Body of pancreas (tissue), 4 donors: Measurements from ENCODE around the gene TIMP2. TPM values are rescaled to one million over a fixed set of nuclear protein-coding genes. Genes with fewer than 3 reads are reported as not detected.
"Not testable (repeated sequence)": the region's sequence is repeated elsewhere in the genome, so short reads cannot be mapped to it uniquely, and the experiment has no call there.

ENCODE experiments used
- ATAC-seq: fragments of 150-250 bp; one replicate; pipeline ENCODE4 v1.9.1; 2016
- DNase-seq, 4 donors: peaks; one replicate each; pipeline ENCODE4 v3.0.0-alpha.2; 2019
- H3K27ac ChIP-seq, 4 donors: fragments of 200-600 bp; sonication (generic); 1 replicate in 3 of 4; 2 replicates in 1 of 4; pipeline versions ENCODE4 v1.5.1 to v1.6.1; 2016 to 2019; ENCODE audit warnings: mild to moderate bottlenecking in 1 of 4, mixed read lengths in 1 of 4, moderate library complexity in 1 of 4
- H3K27me3 ChIP-seq, 2 donors: fragments of 200-600 bp; sonication (generic); one replicate each; pipeline ENCODE4 v1.6.0; 2016; ENCODE audit warnings: mild to moderate bottlenecking in 1 of 2
- H3K36me3 ChIP-seq, 2 donors: fragments of 200-600 bp; sonication (generic); replicated peaks in 1 of 2; 2 replicates each; pipeline ENCODE4 v1.5.1; 2016; ENCODE audit warnings: low read depth in 2 of 2; ENCODE audit not compliant: insufficient read depth in 1 of 2
- H3K4me1 ChIP-seq: fragments of 200-600 bp; sonication (generic); one replicate; pipeline ENCODE4 v1.6.0; 2016
- H3K4me3 ChIP-seq, 2 donors: fragments of 200-600 bp; sonication (generic); 1 replicate in 1 of 2; 2 replicates in 1 of 2; pipeline ENCODE4 v1.5.1; 2016 to 2019
- H3K9me3 ChIP-seq, 3 donors: fragments of 200-600 bp; sonication (generic); 1 replicate in 2 of 3; 2 replicates in 1 of 3; pipeline ENCODE4 v1.5.1; 2016
- POLR2A ChIP-seq, 3 donors: fragments of 450-650 bp; IDR thresholded peaks; one replicate each; pipeline ENCODE4 v1.6.1; 2016; ENCODE audit warnings: antibody characterized with exemption in 3 of 3, mild to moderate bottlenecking in 2 of 3
- WGBS, 2 donors: methylation state at CpG; one replicate each; pipeline ENCODE4 v1.1.5; 2017; 5-methylcytosine and 5-hydroxymethylcytosine counted together
- intact Hi-C: fragments of 100-400 bp; cut with DNase I; formaldehyde crosslinking; loops from one replicate; pipeline ENCODE4 v1.15.1; 2023
- total RNA-seq, 2 donors: library from RNA; depleted of rRNA; stranded (reverse); fragments of >200 nt; gene quantifications; one replicate each; pipeline ENCODE4 v1.1.0, GENCODE V29; 2016
- TF ChIP-seq, protein P1 (sequence below), 7 experiments: fragments of 450-650 bp in 4 of 7; fragments of 200-600 bp in 3 of 7; sonication (generic) in 3 of 7; IDR thresholded peaks; one replicate each; pipeline ENCODE4 v1.5.1; 2016 to 2019; ENCODE audit warnings: antibody characterized with exemption in 7 of 7

TIMP2 gene
- total RNA-seq, 2 donors from 2014 or later = 50.1 to 53.7 TPM

DNA sequence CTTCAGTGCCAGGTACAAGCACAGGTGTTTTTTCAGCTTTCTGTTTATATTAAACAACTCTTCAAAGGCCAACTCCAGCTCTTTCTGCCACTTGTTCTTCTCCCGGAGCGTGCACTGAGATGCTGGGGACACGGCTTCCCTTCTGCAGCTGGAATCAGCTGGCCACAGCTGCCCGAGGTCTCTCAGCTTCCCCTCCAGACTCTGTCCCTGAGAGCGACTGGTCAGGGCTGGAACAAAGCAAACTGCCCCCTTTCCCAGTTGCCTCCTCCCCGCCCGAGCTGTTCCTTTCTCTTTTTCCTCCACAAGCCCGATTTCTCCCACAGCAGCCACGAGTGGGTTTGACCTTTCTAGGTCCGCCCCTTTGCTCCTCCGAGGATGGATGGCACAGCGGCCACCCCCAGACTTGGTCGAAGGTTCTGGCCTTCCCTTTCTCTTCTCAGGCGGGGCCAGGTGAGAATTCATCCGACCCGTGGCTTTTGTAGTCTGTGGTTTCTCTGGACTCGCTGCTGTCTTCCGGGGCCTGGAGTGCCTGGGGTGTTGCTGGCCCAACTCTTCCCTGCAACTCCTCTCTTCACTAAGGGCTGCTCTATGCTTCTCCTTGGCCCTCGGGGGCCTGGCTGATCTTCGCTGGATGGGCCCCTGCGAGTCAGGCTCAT is 33.7 kb downstream of the TIMP2 start:
- Histone ChIP-seq H3K27ac (peak overlapping the region in 1 of 4 donors; percentile 67), H3K36me3 (no peaks in the 10 kb centered on the region), H3K4me1 (peaks cover 12% of the 10 kb centered on the region), H3K9me3 (no peaks in the 10 kb centered on the region), H3K27me3 (no peaks in the 10 kb centered on the region), H3K4me3 (no peak overlapping the region)
- ATAC-seq (no peak), DNase-seq (peak in 1 of 4 donors; percentile 30)
- TF ChIP-seq POLR2A (IDR thresholded peaks at IDR 0.05) = no peak
- TF ChIP-seq, protein P1, sequence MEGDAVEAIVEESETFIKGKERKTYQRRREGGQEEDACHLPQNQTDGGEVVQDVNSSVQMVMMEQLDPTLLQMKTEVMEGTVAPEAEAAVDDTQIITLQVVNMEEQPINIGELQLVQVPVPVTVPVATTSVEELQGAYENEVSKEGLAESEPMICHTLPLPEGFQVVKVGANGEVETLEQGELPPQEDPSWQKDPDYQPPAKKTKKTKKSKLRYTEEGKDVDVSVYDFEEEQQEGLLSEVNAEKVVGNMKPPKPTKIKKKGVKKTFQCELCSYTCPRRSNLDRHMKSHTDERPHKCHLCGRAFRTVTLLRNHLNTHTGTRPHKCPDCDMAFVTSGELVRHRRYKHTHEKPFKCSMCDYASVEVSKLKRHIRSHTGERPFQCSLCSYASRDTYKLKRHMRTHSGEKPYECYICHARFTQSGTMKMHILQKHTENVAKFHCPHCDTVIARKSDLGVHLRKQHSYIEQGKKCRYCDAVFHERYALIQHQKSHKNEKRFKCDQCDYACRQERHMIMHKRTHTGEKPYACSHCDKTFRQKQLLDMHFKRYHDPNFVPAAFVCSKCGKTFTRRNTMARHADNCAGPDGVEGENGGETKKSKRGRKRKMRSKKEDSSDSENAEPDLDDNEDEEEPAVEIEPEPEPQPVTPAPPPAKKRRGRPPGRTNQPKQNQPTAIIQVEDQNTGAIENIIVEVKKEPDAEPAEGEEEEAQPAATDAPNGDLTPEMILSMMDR (IDR thresholded peaks at IDR 0.05) = no peak
- intact Hi-C loops = no loop called here
- WGBS, 2 donors = 75 to 83% methylated on average over 21 of the region's 21 CpGs

DNA sequence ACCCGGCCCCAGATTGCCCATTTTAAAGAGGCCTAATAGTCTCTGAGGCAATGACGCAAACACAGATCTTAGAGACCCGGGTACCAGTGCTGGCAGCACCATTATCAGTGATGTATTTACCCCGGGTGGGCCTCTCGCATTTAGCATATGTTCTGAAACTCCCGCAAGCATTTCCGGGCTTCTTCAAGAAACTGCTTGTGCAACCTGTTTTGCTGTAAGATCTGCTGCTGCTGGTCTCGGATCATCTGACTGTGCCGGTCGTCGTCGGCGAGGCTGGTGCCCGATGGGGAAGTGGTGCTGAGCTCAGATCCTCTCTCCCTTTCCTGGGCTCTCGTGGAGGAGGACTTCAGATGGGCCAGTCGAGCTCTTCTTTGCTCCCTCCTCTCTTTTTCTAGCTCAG is 34.7 kb downstream of the TIMP2 start:
- Histone ChIP-seq H3K27me3 (no peaks in the 10 kb centered on the region), H3K36me3 (no peaks in the 10 kb centered on the region), H3K4me1 (peaks cover 12% of the 10 kb centered on the region), H3K4me3 (no peak overlapping the region), H3K27ac (peak overlapping the region in 1 of 4 donors; percentile 67), H3K9me3 (no peaks in the 10 kb centered on the region)
- WGBS, 2 donors = 65 to 94% methylated on average over 14 to 16 of the region's 16 CpGs
- ATAC-seq (no peak), DNase-seq (peak in 1 of 4 donors; percentile 79)
- intact Hi-C loops = no loop called here
- peak in 1 of 3 donors; percentile 35 for TF ChIP-seq POLR2A (IDR thresholded peaks at IDR 0.05)
- TF ChIP-seq, protein P1 (IDR thresholded peaks at IDR 0.05) = no peak

DNA sequence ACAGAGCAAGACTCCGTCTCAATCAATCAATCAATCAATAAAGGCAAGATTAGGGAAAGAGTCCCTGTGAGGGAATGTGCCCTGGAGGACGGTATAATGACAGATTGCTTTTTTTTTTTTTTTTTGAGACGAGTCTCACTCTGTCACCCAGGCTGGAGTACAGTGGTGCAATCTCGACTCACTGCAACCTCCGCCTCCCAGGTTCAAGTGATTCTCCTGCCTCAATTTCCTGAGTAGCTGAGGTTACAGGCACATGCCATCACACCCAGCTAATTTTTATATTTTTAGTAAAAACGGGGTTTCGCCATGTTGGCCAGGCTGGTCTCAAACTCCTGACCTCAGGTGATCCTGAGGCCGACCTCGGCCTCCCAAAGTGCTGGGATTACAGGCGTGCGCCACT is 35.1 kb downstream of the TIMP2 start:
- H3K4me3 ChIP-seq, H3K36me3 ChIP-seq, DNase-seq, intact Hi-C loops, H3K9me3 ChIP-seq, H3K27me3 ChIP-seq, ATAC-seq: not testable (repeated sequence)
- Histone ChIP-seq H3K4me1 (peaks cover 13% of the 10 kb centered on the region), H3K27ac (peak overlapping the region in 2 of 4 donors; percentile 52 to 67)
- 71 to 89% methylated on average over 11 of the region's 11 CpGs for WGBS, 2 donors

DNA sequence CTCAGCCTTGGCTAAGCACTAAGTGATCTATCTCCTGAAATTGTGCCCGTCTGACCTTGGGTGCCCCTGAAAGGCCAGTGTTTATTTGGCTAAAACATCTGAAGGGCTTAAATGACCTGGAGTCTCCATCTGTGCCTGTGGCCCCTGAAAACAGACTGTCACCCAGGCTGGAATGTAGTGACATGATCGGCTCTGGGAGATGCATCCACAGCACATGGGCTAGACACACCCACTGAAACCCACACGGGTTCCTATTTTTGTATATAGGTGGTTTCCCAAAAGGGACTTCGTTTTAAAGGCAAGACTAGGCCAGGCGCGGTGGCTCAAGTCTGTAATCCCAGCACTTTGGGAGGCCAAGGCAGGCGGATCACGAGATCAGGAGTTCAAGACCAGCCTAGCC is 35.7 kb downstream of the TIMP2 start:
- H3K27me3 ChIP-seq = no peaks in the 10 kb centered on the region
- 69 to 74% methylated on average over 8 of the region's 8 CpGs for WGBS, 2 donors
- intact Hi-C loops = no loop called here
- DNase-seq (no peak), ATAC-seq (no peak)
- H3K27ac ChIP-seq = peak overlapping the region in 2 of 4 donors; percentile 52 to 67
- no peaks in the 10 kb centered on the region for H3K9me3 ChIP-seq
- peaks cover 19% of the 10 kb centered on the region for H3K4me1 ChIP-seq
- TF ChIP-seq POLR2A (IDR thresholded peaks at IDR 0.05) = no peak
- TF ChIP-seq, protein P1 (IDR thresholded peaks at IDR 0.05) = no peak
- H3K36me3 ChIP-seq = no peaks in the 10 kb centered on the region
- no peak overlapping the region for H3K4me3 ChIP-seq

DNA sequence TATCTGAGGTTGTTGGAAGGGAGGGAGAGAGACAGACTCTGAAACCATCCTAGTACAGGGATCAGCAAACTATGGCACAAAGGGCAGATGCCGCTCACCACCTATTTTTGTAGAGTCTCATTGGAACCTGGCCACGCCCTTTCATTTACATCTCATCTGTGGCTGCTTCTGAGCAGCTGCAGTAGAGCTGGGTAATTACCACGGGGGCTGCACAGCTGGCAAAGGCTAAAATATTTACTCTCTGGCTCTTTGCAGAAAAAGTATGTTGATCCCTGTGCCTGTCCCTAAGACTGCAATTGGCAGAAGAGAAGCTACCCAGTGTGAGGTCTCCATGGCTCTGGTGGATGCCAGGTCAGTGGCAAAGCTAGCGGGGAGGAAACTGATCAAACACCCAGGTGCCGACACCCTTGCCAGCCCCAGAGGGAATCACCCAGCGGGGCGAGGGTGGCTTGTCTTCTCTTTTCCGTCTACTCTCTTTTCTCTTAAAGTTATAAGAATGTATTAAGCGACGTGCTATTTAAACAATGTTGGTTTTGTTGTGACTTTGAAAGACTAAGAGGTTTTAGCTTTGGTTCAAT is 36.2 kb downstream of the TIMP2 start:
- intact Hi-C loops = no loop called here
- Histone ChIP-seq H3K9me3 (no peaks in the 10 kb centered on the region), H3K27ac (peak overlapping the region in 2 of 4 donors; percentile 52 to 67), H3K4me1 (peaks cover 24% of the 10 kb centered on the region), H3K27me3 (no peaks in the 10 kb centered on the region), H3K4me3 (no peak overlapping the region), H3K36me3 (no peaks in the 10 kb centered on the region)
- 61 to 62% methylated on average over 10 of the region's 10 CpGs for WGBS, 2 donors
- TF ChIP-seq, protein P1 (IDR thresholded peaks at IDR 0.05) = no peak
- TF ChIP-seq POLR2A (IDR thresholded peaks at IDR 0.05) = no peak
- DNase-seq (no peak), ATAC-seq (no peak)
